GM12865 (cell line): ENCODE measurements around the gene IDH3B.
A peak's percentile ranks its signal among the peaks of the same experiment; 100 is the strongest.
"Not testable (repeated sequence)": the region's sequence is repeated elsewhere in the genome, so short reads cannot be mapped to it uniquely, and the experiment has no call there.

Experiments
- DNase-seq: peaks from one replicate; pipeline ENCODE4 v3.0.0; 2010; ENCODE audit warnings: low read depth
- H3K4me3 ChIP-seq: 2 replicates; pipeline ENCODE4 v1.5.1; 2011; ENCODE audit warnings: mild to moderate bottlenecking, low read depth, low read length, control low read depth
- TF ChIP-seq, protein P1 (sequence below): IDR thresholded peaks from 2 replicates; pipeline ENCODE4 v1.5.1; 2011; ENCODE audit warnings: low read length, control low read depth, low read depth, inconsistent platforms; ENCODE audit not compliant: insufficient read depth; ENCODE audit errors: missing control alignments

The IDH3B gene

GRCh38 chr20:2690213-2690612 lies 26.2 kb upstream of the IDH3B start:
- H3K4me3 ChIP-seq, result no peak overlapping the region
- DNase-seq, result no peak
- TF ChIP-seq, protein P1, sequence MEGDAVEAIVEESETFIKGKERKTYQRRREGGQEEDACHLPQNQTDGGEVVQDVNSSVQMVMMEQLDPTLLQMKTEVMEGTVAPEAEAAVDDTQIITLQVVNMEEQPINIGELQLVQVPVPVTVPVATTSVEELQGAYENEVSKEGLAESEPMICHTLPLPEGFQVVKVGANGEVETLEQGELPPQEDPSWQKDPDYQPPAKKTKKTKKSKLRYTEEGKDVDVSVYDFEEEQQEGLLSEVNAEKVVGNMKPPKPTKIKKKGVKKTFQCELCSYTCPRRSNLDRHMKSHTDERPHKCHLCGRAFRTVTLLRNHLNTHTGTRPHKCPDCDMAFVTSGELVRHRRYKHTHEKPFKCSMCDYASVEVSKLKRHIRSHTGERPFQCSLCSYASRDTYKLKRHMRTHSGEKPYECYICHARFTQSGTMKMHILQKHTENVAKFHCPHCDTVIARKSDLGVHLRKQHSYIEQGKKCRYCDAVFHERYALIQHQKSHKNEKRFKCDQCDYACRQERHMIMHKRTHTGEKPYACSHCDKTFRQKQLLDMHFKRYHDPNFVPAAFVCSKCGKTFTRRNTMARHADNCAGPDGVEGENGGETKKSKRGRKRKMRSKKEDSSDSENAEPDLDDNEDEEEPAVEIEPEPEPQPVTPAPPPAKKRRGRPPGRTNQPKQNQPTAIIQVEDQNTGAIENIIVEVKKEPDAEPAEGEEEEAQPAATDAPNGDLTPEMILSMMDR, result no peak

DNA sequence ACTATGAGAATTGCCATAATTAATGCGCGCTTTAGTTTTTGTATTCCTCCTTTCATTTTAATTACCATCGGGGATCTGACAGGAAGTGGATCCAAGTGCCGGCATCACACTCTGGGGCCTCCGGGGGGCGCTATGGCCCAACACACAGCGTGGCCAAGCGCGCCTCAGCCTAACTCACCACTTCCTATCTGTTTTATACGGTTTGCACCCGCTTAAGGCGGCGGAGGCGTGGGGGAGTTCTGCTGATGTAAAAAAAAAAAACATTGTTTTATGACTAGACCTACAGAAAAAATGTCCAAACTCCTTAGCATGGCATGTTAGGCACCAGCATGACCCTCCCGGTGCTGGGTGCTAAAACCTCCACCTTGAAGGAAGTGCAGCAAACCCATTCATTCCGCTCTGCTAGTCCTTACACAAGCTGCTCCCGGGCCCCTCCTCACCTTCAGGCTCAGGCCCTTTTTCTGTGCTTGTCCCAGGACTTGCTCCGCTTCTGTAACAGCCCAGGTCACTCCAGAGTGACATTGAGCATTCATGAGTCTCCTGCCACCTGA lies 24.1 kb upstream of the IDH3B start:
- TF ChIP-seq, protein P1, result peak; percentile 51
- no peak overlapping the region for H3K4me3 ChIP-seq
- peak; percentile 53 for DNase-seq

DNA sequence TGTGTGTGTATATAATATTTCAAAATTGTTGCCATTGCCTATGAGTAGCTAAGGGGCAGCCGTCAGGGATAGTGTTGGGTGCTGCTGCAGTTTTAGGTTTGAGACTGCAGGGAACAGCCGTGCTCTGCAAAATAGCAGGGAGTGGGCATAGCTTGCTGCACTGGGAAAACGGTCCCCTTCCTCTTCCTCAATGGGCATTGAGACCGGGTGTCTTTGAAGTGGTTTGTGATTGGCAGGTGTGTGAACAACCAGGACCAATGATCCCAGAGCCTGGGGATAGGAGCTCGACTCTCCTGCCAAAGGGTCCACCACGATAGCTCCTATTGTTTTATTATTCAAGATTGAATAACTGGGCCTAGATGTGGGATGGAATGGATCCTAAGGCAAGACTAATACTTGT lies 23.5 kb upstream of the IDH3B start:
- TF ChIP-seq, protein P1, result no peak
- H3K4me3 ChIP-seq, result no peak overlapping the region
- DNase-seq, result no peak

- not testable (repeated sequence) for H3K4me3 ChIP-seq, DNase-seq
These were observed 20.8 kb upstream of the IDH3B start for GRCh38 chr20:2684817-2685216.

DNA sequence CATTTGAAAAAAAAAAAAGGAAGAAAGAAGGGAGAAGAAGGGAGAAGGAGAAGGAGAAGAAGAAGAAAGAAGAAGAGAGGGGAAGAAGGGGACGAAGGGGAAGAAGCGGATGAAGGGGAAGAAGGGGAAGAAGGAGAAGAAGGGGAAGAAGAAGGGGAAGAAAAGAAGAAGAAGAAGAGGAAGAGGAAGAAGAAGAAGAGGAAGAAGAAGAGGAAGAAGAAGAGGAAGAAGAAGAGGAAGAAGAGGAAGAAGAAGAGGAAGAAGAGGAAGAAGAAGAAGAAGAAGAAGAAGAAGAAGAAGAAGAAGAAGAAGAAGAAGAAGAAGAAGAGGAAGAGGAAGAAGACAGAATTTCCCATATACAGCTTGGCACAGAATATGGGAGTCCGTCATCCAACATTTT lies 18.0 kb upstream of the IDH3B start:
- DNase-seq, result not testable (repeated sequence)

DNA sequence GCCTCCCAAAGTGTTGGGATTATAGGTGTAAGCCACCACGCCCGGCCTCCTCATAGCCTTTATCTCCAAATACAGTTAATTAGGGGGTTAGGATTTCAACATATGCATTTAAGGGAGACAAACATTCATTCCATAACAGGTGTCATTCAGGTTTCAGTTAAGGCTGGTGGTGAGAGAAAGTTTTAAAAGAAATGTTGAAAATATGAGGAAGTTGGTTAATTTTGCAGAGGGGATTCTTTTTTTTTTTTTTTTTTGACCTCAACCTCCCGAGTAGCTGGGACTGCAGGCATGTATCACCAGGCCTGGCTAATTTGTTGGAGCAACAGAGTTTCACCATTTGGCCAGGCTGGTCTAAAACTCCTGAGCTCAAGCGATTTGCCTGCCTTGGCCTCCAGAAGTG lies 16.0 kb upstream of the IDH3B start:
- no peak for DNase-seq
- TF ChIP-seq, protein P1, result no peak
- no peak overlapping the region for H3K4me3 ChIP-seq

More for the DNA sequence above, 18.0 kb upstream of the IDH3B start:
- H3K4me3 ChIP-seq, result not testable (repeated sequence)

GRCh38 chr20:2673453-2673852 lies 9.4 kb upstream of the IDH3B start:
- TF ChIP-seq, protein P1, result no peak
- no peak overlapping the region for H3K4me3 ChIP-seq
- no peak for DNase-seq

DNA sequence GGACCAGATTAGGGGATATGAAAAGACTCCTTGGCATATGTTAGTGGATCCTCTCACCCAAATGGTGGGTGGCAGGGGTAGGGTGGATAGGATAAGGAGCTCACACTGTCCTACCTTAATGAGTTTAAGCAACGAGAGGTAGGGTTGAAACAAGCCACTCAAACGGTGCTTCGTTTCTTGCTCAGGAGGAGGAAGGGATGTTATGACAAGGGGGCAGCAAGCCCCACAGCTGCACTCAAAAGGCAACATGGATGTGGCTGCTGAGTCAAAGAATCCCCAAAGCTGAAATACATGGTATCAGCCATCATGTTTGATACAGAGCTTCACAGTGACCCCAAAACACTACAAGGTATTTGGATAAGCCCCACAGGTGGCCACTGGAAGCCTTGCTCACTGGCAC lies 8.4 kb upstream of the IDH3B start:
- H3K4me3 ChIP-seq, result no peak overlapping the region
- TF ChIP-seq, protein P1, result no peak
- no peak for DNase-seq
